Mucosa of descending colon (tissue), 3 donors: ENCODE measurements around the gene ADAM19. TPM values are rescaled to one million over a fixed set of nuclear protein-coding genes. Genes with fewer than 3 reads are reported as not detected.

Source experiments
- ATAC-seq: fragments of 200-7000 bp; cut with Tn5 transposase; one replicate; pipeline ENCODE4 v1.9.1; 2020; ENCODE audit warnings: mild to moderate bottlenecking, moderate library complexity
- DNase-seq, 3 donors: peaks; one replicate each; pipeline ENCODE4 v3.0.0-alpha.2; 2020
- H3K36me3 ChIP-seq: fragments of 200-600 bp; one replicate; pipeline ENCODE4 v1.8.0; 2021; ENCODE audit warnings: low read depth, mild to moderate bottlenecking
- H3K4me1 ChIP-seq: fragments of 200-600 bp; one replicate; pipeline ENCODE4 v1.8.0; 2021; ENCODE audit warnings: low read depth, mild to moderate bottlenecking
- H3K4me3 ChIP-seq: fragments of 200-600 bp; one replicate; pipeline ENCODE4 v1.8.0; 2021; ENCODE audit warnings: mild to moderate bottlenecking
- H3K9me3 ChIP-seq: fragments of 200-600 bp; one replicate; pipeline ENCODE4 v1.8.0; 2021; ENCODE audit warnings: mild to moderate bottlenecking
- CTCF ChIP-seq: fragments of 200-600 bp; IDR thresholded peaks from one replicate; pipeline ENCODE4 v1.8.0; 2022; ENCODE audit warnings: antibody characterized with exemption, mild to moderate bottlenecking
- intact Hi-C, 2 donors: fragments of 100-400 bp; cut with DNase I in 1 of 2; cut with micrococcal nuclease in 1 of 2; formaldehyde crosslinking; loops; one replicate each; pipeline versions ENCODE4 v1.11.0 to v1.11.1; 2022; cut with DNase I, micrococcal nuclease
- total RNA-seq, 3 donors: library from RNA; stranded (reverse); fragmentation: NEBNext Ultra II Directional in 2 of 3; extraction: Animal tissue kit (Norgen Biotek cat#: 25700) in 2 of 3; gene quantifications; one replicate each; pipeline versions ENCODE4 v1.2.1 to v1.2.4, GENCODE V29; 2021 to 2023
- donor health status: DM: no; HTN: no; CAD: no; lungs with moderate emphysema.
- donor health status: DM: no; HTN: no; CAD: no.
- donor health status: DM: no; HTN: yes; CAD: no.

Gene ADAM19
- total RNA-seq, 3 donors from 2014 or later, result 6.4 to 32.6 (median 8.9) TPM

GRCh38 chr5:157613385-157614245 is 38.0 kb upstream of the ADAM19 start:
- no peak overlapping the region for H3K4me3 ChIP-seq
- intact Hi-C loops, result no loop called here
- no peaks in the 10 kb centered on the region for H3K9me3 ChIP-seq
- peak; percentile 56 for ATAC-seq
- DNase-seq, result no peak
- H3K4me1 ChIP-seq, result no peaks in the 10 kb centered on the region
- TF ChIP-seq CTCF, result no peak
- no peaks in the 10 kb centered on the region for H3K36me3 ChIP-seq

GRCh38 chr5:157612581-157612980 is 37.0 kb upstream of the ADAM19 start:
- no peak overlapping the region for H3K4me3 ChIP-seq
- no peaks in the 10 kb centered on the region for H3K4me1 ChIP-seq
- H3K36me3 ChIP-seq, result no peaks in the 10 kb centered on the region
- no peak for ATAC-seq
- DNase-seq, result no peak
- no peak for TF ChIP-seq CTCF
- intact Hi-C loops, result no loop called here
- H3K9me3 ChIP-seq, result no peaks in the 10 kb centered on the region

GRCh38 chr5:157611571-157612476 is 36.2 kb upstream of the ADAM19 start:
- DNase-seq (no peak), ATAC-seq (no peak)
- intact Hi-C loops, result no loop called here
- H3K4me3 ChIP-seq, result no peak overlapping the region
- H3K9me3 ChIP-seq, result no peaks in the 10 kb centered on the region
- TF ChIP-seq CTCF, result no peak
- no peaks in the 10 kb centered on the region for H3K36me3 ChIP-seq
- no peaks in the 10 kb centered on the region for H3K4me1 ChIP-seq

GRCh38 chr5:157610990-157611389 is 35.4 kb upstream of the ADAM19 start:
- Histone ChIP-seq H3K4me3 (no peak overlapping the region), H3K9me3 (no peaks in the 10 kb centered on the region), H3K4me1 (no peaks in the 10 kb centered on the region), H3K36me3 (no peaks in the 10 kb centered on the region)
- DNase-seq (no peak), ATAC-seq (no peak)
- no peak for TF ChIP-seq CTCF
- intact Hi-C loops, result no loop called here

GRCh38 chr5:157608972-157609565 is 33.5 kb upstream of the ADAM19 start:
- DNase-seq (no peak), ATAC-seq (no peak)
- intact Hi-C loops, result no loop called here
- Histone ChIP-seq H3K36me3 (no peaks in the 10 kb centered on the region), H3K9me3 (no peaks in the 10 kb centered on the region), H3K4me1 (no peaks in the 10 kb centered on the region), H3K4me3 (no peak overlapping the region)
- TF ChIP-seq CTCF, result no peak
